HepG2 (cell line): ENCODE results near the gene TIMM13.

Experiments used
- BRCA1 ChIP-seq: sonication (generic); formaldehyde crosslinking; IDR thresholded peaks from 2 replicates; pipeline ENCODE4 v1.4.0; 2020; ENCODE audit warnings: missing genetic modification reagents
- CBFB ChIP-seq: sonication (generic); formaldehyde crosslinking; IDR thresholded peaks from 2 replicates; pipeline ENCODE4 v1.4.0; 2020; ENCODE audit warnings: missing genetic modification reagents
- DPF2 ChIP-seq: sonication (generic); formaldehyde crosslinking; IDR thresholded peaks from 2 replicates; pipeline ENCODE4 v1.4.0; 2020; ENCODE audit warnings: mild to moderate bottlenecking, low read depth, missing genetic modification reagents, borderline replicate concordance
- HNRNPH1 ChIP-seq: fragments of 200-400 bp; formaldehyde crosslinking; optimal IDR thresholded peaks from 2 replicates; pipeline ENCODE3; 2017; ENCODE audit warnings: mild to moderate bottlenecking, low read depth, low read length
- KDM1A ChIP-seq: IDR thresholded peaks from 2 replicates; pipeline ENCODE4 v1.6.1; 2016; ENCODE audit warnings: missing compliant biosample characterization
- PCBP2 ChIP-seq: fragments of 200-400 bp; formaldehyde crosslinking; optimal IDR thresholded peaks from 2 replicates; pipeline ENCODE3; 2018; ENCODE audit warnings: low read length, low read depth; ENCODE audit not compliant: poor library complexity, severe bottlenecking
- POLR2AphosphoS5 ChIP-seq: IDR thresholded peaks from 2 replicates; pipeline ENCODE4 v1.6.1; 2012; ENCODE audit warnings: low read depth, low read length
- RBM39 ChIP-seq: fragments of 200-400 bp; formaldehyde crosslinking; IDR thresholded peaks from one replicate; pipeline ENCODE4 v1.6.1; 2018; ENCODE audit warnings: antibody characterized with exemption, mild to moderate bottlenecking, low read depth, low read length; ENCODE audit not compliant: poor library complexity, severe bottlenecking
- SOX5 ChIP-seq: IDR thresholded peaks from 2 replicates; pipeline ENCODE4 v1.6.1; 2016; ENCODE audit warnings: borderline replicate concordance
- ZNF362 ChIP-seq: sonication (generic); formaldehyde crosslinking; IDR thresholded peaks from 2 replicates; pipeline ENCODE4 v1.4.0; 2020; ENCODE audit warnings: missing genetic modification reagents, mild to moderate bottlenecking, borderline replicate concordance
- TF ChIP-seq, protein P1 (sequence below): sonication (generic); formaldehyde crosslinking; IDR thresholded peaks from 2 replicates; pipeline ENCODE4 v1.5.0; 2020; ENCODE audit warnings: mild to moderate bottlenecking, missing genetic modification reagents, moderate library complexity
- TF ChIP-seq, protein P2 (sequence below): sonication (generic); formaldehyde crosslinking; IDR thresholded peaks from 2 replicates; pipeline ENCODE4 v1.8.1; 2023; ENCODE audit warnings: mild to moderate bottlenecking, missing genetic modification reagents, borderline replicate concordance

DNA sequence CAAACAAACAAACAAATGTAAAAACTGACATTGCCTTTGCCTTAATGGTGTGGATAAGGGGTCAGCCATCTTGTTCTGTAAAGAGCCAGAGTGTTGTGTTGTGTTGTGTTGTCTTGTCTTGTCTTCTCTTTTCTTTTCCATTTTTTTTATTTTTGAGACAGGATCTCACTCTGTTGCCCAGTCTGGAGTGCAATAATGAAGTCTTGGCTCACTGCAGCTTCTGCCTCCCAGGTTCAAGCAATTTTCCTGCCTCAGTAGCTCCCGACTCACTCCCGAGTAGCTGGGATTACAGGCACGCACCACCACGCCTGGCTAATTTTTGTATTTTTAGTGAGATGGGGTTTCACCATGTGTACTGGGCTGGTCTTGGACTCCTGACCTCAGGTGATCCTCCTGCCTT lies 27.8 kb downstream of the TIMM13 start:
- no peak for TF ChIP-seq SOX5 (CRISPR knock-in tag)
- no peak for TF ChIP-seq PCBP2
- no peak for TF ChIP-seq HNRNPH1
- no peak for TF ChIP-seq KDM1A (CRISPR knock-in tag)
- TF ChIP-seq POLR2AphosphoS5: no peak
- no peak for TF ChIP-seq ZNF362 (CRISPR knock-in tag)
- no peak for TF ChIP-seq DPF2 (CRISPR knock-in tag)
- no peak for TF ChIP-seq BRCA1
- no peak for TF ChIP-seq RBM39
- no peak for TF ChIP-seq CBFB (CRISPR knock-in tag)
- TF ChIP-seq, protein P1, sequence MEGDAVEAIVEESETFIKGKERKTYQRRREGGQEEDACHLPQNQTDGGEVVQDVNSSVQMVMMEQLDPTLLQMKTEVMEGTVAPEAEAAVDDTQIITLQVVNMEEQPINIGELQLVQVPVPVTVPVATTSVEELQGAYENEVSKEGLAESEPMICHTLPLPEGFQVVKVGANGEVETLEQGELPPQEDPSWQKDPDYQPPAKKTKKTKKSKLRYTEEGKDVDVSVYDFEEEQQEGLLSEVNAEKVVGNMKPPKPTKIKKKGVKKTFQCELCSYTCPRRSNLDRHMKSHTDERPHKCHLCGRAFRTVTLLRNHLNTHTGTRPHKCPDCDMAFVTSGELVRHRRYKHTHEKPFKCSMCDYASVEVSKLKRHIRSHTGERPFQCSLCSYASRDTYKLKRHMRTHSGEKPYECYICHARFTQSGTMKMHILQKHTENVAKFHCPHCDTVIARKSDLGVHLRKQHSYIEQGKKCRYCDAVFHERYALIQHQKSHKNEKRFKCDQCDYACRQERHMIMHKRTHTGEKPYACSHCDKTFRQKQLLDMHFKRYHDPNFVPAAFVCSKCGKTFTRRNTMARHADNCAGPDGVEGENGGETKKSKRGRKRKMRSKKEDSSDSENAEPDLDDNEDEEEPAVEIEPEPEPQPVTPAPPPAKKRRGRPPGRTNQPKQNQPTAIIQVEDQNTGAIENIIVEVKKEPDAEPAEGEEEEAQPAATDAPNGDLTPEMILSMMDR (CRISPR knock-in tag): no peak
- TF ChIP-seq, protein P2, sequence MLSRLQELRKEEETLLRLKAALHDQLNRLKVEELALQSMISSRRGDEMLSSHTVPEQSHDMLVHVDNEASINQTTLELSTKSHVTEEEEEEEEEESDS: no peak
